HEK293 (cell line): ENCODE data around the gene LAMA2.

Source experiments
- CTCF ChIA-PET: fragments of 350-600 bp; formaldehyde crosslinking; extraction: SDS; loops from one replicate; lab custom pipeline; 2021; ENCODE audit warnings: antibody characterized with exemption; lab: Yijun Ruan, JAX
- POLR2A ChIA-PET: fragments of 300-600 bp; formaldehyde crosslinking; extraction: SDS; loops from one replicate; lab custom pipeline; 2020; ENCODE audit warnings: antibody characterized with exemption, inconsistent platforms; lab: Yijun Ruan, JAX
- H3K27ac ChIP-seq: fragments of 200-500 bp; sonication (Bioruptor generic); 2 replicates; pipeline ENCODE4 v1.5.1; 2014; ENCODE audit warnings: low read depth, low read length, control low read depth, inconsistent platforms; ENCODE audit errors: extremely low read depth
- H3K36me3 ChIP-seq, 2 experiments: fragments of 200-500 bp in 1 of 2; sonication (Bioruptor generic) in 1 of 2; 1 replicate in 1 of 2; 2 replicates in 1 of 2; pipeline ENCODE4 v1.5.1; 2014 to 2017; ENCODE audit warnings: inconsistent platforms in 2 of 2, low read length in 2 of 2; ENCODE audit not compliant: control insufficient read depth in 2 of 2, insufficient read depth in 1 of 2
- H3K4me1 ChIP-seq: fragments of 200-500 bp; sonication (Bioruptor generic); 2 replicates; pipeline ENCODE4 v1.5.1; 2014; ENCODE audit warnings: mild to moderate bottlenecking, low read length, inconsistent platforms; ENCODE audit not compliant: control insufficient read depth, insufficient read depth
- H3K4me3 ChIP-seq: 2 replicates; pipeline ENCODE4 v1.5.1; 2011; ENCODE audit warnings: low read depth, mild to moderate bottlenecking, control low read depth, low read length, moderate library complexity
- H3K9me3 ChIP-seq: fragments of 200-500 bp; sonication (Bioruptor generic); 2 replicates; pipeline ENCODE4 v1.5.1; 2014; ENCODE audit warnings: low read depth, low read length, inconsistent platforms; ENCODE audit not compliant: control insufficient read depth, insufficient read depth
- GFI1B ChIP-seq: fragments of 450-650 bp; formaldehyde crosslinking; IDR thresholded peaks from 2 replicates; pipeline ENCODE4 v1.5.1; 2016; ENCODE audit warnings: missing biosample characterization, missing genetic modification characterization
- GLIS2 ChIP-seq: fragments of 450-650 bp; formaldehyde crosslinking; IDR thresholded peaks from 2 replicates; pipeline ENCODE4 v1.5.1; 2016; ENCODE audit warnings: missing biosample characterization, missing genetic modification characterization
- HOXA7 ChIP-seq: sonication (generic); formaldehyde crosslinking; IDR thresholded peaks from 2 replicates; pipeline ENCODE4 v1.8.1; 2022; ENCODE audit warnings: missing genetic modification reagents, borderline replicate concordance
- SP7 ChIP-seq: fragments of 450-650 bp; formaldehyde crosslinking; IDR thresholded peaks from 2 replicates; pipeline ENCODE4 v1.5.1; 2016; ENCODE audit warnings: missing biosample characterization, missing genetic modification characterization
- TCF7L2 ChIP-seq: IDR thresholded peaks from 2 replicates; pipeline ENCODE4 v1.6.1; 2011; ENCODE audit warnings: low read depth, mild to moderate bottlenecking, inconsistent platforms, low read length, moderate library complexity, borderline replicate concordance
- ZBTB20 ChIP-seq: fragments of 450-650 bp; formaldehyde crosslinking; IDR thresholded peaks from 2 replicates; pipeline ENCODE4 v1.5.1; 2016; ENCODE audit warnings: missing biosample characterization, missing genetic modification characterization
- ZNF121 ChIP-seq: fragments of 450-650 bp; formaldehyde crosslinking; IDR thresholded peaks from 2 replicates; pipeline ENCODE4 v1.5.1; 2016; ENCODE audit warnings: missing biosample characterization, missing genetic modification characterization
- ZNF423 ChIP-seq: fragments of 450-650 bp; formaldehyde crosslinking; IDR thresholded peaks from 2 replicates; pipeline ENCODE4 v1.5.1; 2016; ENCODE audit warnings: missing biosample characterization, missing genetic modification characterization
- ZNF501 ChIP-seq: fragments of 450-650 bp; formaldehyde crosslinking; IDR thresholded peaks from 2 replicates; pipeline ENCODE4 v1.5.1; 2016; ENCODE audit warnings: missing biosample characterization, missing genetic modification characterization
- ZNF529 ChIP-seq: fragments of 450-650 bp; formaldehyde crosslinking; IDR thresholded peaks from 2 replicates; pipeline ENCODE4 v1.5.1; 2017; ENCODE audit warnings: missing genetic modification characterization, missing biosample characterization; ENCODE audit not compliant: insufficient replicate concordance
- ZNF530 ChIP-seq: fragments of 450-650 bp; formaldehyde crosslinking; IDR thresholded peaks from 2 replicates; pipeline ENCODE4 v1.5.1; 2016; ENCODE audit warnings: low read depth, missing biosample characterization, missing genetic modification characterization
- ZNF560 ChIP-seq: fragments of 450-650 bp; formaldehyde crosslinking; IDR thresholded peaks from 2 replicates; pipeline ENCODE4 v1.5.1; 2017; ENCODE audit warnings: missing biosample characterization, missing genetic modification characterization, borderline replicate concordance
- ZNF664 ChIP-seq: fragments of 450-650 bp; formaldehyde crosslinking; IDR thresholded peaks from 2 replicates; pipeline ENCODE4 v1.5.1; 2016; ENCODE audit warnings: missing biosample characterization, missing genetic modification characterization
- TF ChIP-seq, protein P1 (sequence below): sonication (generic); formaldehyde crosslinking; IDR thresholded peaks from 2 replicates; pipeline ENCODE4 v1.8.1; 2022; ENCODE audit warnings: mild to moderate bottlenecking, moderate library complexity, missing genetic modification reagents
- TF ChIP-seq, protein P2 (sequence below): fragments of 450-650 bp; formaldehyde crosslinking; conservative IDR thresholded peaks from 2 replicates; pipeline ENCODE4 v1.5.1; 2016; ENCODE audit warnings: low read depth, missing biosample characterization, missing genetic modification characterization
- TF ChIP-seq, protein P3 (sequence below): fragments of 450-650 bp; formaldehyde crosslinking; IDR thresholded peaks from 2 replicates; pipeline ENCODE4 v1.5.1; 2017; ENCODE audit warnings: missing biosample characterization, missing genetic modification characterization

LAMA2 gene, protein sequence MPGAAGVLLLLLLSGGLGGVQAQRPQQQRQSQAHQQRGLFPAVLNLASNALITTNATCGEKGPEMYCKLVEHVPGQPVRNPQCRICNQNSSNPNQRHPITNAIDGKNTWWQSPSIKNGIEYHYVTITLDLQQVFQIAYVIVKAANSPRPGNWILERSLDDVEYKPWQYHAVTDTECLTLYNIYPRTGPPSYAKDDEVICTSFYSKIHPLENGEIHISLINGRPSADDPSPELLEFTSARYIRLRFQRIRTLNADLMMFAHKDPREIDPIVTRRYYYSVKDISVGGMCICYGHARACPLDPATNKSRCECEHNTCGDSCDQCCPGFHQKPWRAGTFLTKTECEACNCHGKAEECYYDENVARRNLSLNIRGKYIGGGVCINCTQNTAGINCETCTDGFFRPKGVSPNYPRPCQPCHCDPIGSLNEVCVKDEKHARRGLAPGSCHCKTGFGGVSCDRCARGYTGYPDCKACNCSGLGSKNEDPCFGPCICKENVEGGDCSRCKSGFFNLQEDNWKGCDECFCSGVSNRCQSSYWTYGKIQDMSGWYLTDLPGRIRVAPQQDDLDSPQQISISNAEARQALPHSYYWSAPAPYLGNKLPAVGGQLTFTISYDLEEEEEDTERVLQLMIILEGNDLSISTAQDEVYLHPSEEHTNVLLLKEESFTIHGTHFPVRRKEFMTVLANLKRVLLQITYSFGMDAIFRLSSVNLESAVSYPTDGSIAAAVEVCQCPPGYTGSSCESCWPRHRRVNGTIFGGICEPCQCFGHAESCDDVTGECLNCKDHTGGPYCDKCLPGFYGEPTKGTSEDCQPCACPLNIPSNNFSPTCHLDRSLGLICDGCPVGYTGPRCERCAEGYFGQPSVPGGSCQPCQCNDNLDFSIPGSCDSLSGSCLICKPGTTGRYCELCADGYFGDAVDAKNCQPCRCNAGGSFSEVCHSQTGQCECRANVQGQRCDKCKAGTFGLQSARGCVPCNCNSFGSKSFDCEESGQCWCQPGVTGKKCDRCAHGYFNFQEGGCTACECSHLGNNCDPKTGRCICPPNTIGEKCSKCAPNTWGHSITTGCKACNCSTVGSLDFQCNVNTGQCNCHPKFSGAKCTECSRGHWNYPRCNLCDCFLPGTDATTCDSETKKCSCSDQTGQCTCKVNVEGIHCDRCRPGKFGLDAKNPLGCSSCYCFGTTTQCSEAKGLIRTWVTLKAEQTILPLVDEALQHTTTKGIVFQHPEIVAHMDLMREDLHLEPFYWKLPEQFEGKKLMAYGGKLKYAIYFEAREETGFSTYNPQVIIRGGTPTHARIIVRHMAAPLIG (N-terminal part only)

DNA sequence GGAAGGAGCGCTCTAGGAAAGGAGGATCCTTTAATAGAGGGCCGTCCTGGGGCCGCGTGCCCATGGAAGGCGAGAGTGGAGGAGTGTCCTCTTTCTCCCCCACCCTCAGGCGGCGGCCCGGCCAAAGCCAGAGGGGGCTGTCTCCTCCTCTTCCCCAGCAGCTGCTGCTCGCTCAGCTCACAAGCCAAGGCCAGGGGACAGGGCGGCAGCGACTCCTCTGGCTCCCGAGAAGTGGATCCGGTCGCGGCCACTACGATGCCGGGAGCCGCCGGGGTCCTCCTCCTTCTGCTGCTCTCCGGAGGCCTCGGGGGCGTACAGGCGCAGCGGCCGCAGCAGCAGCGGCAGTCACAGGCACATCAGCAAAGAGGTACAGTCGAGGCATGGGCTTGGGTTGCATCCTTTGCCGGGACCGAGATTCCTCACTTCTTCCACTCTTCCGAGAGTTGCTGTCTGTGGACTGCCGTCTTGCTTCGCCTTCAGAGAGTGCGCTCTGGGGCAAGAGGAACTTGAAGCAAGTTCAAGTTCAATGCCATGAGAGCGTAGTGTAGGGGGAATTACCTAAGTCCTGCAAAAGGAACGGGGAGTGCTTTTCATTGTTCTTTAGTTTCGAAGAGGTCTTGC lies at the start of gene LAMA2:
Gene LAMA2, plus strand, starts transcription at position 148 of the 621 bp plus-strand sequence. Its CDS starts 108 bp downstream, at position 256.
- H3K27ac ChIP-seq, result 0 out of 2 replicates have a peak within 1 kb of the TSS, but pooled peaks have one; percentile 25
- POLR2A ChIA-PET, result interaction anchor here (0.6 kb wide), 1 partner anchor 370 kb away, joined by 3 read pairs; no protein-coding TSS in a partner anchor
- no peaks in the 10 kb centered on the region for H3K36me3 ChIP-seq
- peak within 1 kb of the TSS; percentile 15 for H3K4me3 ChIP-seq
- CTCF ChIA-PET, result interaction anchor here (0.6 to 1.2 kb wide), 5 partner anchors 11 to 497 kb away, joined by 3 to 5 read pairs (median 3); no protein-coding TSS in a partner anchor
- H3K4me1 ChIP-seq, result no peaks in the 10 kb centered on the region
- TF ChIP-seq ZBTB20 (no peak), GFI1B (no peak)
- TF ChIP-seq, protein P1, sequence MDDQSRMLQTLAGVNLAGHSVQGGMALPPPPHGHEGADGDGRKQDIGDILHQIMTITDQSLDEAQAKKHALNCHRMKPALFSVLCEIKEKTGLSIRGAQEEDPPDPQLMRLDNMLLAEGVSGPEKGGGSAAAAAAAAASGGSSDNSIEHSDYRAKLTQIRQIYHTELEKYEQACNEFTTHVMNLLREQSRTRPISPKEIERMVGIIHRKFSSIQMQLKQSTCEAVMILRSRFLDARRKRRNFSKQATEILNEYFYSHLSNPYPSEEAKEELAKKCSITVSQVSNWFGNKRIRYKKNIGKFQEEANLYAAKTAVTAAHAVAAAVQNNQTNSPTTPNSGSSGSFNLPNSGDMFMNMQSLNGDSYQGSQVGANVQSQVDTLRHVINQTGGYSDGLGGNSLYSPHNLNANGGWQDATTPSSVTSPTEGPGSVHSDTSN (CRISPR knock-in tag), result peak; percentile 42; the same call in 1 of the 2 replicates
- TF ChIP-seq, protein P2, sequence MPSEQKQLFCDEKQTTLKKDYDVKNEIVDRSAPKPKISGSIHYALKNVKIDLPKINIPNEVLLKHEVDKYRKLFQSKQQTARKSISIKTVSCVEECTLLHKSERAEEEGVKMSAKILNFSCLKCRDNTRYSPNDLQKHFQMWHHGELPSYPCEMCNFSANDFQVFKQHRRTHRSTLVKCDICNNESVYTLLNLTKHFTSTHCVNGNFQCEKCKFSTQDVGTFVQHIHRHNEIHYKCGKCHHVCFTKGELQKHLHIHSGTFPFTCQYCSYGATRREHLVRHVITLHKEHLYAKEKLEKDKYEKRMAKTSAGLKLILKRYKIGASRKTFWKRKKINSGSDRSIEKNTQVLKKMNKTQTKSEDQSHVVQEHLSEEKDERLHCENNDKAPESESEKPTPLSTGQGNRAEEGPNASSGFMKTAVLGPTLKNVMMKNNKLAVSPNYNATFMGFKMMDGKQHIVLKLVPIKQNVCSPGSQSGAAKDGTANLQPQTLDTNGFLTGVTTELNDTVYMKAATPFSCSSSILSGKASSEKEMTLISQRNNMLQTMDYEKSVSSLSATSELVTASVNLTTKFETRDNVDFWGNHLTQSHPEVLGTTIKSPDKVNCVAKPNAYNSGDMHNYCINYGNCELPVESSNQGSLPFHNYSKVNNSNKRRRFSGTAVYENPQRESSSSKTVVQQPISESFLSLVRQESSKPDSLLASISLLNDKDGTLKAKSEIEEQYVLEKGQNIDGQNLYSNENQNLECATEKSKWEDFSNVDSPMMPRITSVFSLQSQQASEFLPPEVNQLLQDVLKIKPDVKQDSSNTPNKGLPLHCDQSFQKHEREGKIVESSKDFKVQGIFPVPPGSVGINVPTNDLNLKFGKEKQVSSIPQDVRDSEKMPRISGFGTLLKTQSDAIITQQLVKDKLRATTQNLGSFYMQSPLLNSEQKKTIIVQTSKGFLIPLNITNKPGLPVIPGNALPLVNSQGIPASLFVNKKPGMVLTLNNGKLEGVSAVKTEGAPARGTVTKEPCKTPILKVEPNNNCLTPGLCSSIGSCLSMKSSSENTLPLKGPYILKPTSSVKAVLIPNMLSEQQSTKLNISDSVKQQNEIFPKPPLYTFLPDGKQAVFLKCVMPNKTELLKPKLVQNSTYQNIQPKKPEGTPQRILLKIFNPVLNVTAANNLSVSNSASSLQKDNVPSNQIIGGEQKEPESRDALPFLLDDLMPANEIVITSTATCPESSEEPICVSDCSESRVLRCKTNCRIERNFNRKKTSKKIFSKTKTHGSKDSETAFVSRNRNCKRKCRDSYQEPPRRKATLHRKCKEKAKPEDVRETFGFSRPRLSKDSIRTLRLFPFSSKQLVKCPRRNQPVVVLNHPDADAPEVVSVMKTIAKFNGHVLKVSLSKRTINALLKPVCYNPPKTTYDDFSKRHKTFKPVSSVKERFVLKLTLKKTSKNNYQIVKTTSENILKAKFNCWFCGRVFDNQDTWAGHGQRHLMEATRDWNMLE (tag by site-specific recombination), result no peak
- H3K9me3 ChIP-seq, result no peaks in the 10 kb centered on the region

GRCh38 chr6:128836761-128837160 lies 46.2 kb upstream of the LAMA2 start:
- H3K27ac ChIP-seq, result no peak overlapping the region
- no peaks in the 10 kb centered on the region for H3K36me3 ChIP-seq
- H3K4me3 ChIP-seq, result no peak overlapping the region
- TF ChIP-seq ZNF501 (tag by site-specific recombination) (no peak), ZNF121 (no peak)
- POLR2A ChIA-PET, result no interaction called here
- CTCF ChIA-PET, result interaction anchor here (0.9 kb wide), 1 partner anchor 31 kb away, joined by 3 read pairs; no protein-coding TSS in a partner anchor
- H3K4me1 ChIP-seq, result no peaks in the 10 kb centered on the region
- no peaks in the 10 kb centered on the region for H3K9me3 ChIP-seq

GRCh38 chr6:128841518-128841917 lies 41.4 kb upstream of the LAMA2 start:
- no peaks in the 10 kb centered on the region for H3K36me3 ChIP-seq
- ChIA-PET POLR2A (no interaction called here), CTCF (no interaction called here)
- no peak overlapping the region for H3K4me3 ChIP-seq
- H3K4me1 ChIP-seq, result no peaks in the 10 kb centered on the region
- no peak overlapping the region for H3K27ac ChIP-seq
- no peaks in the 10 kb centered on the region for H3K9me3 ChIP-seq
- TF ChIP-seq TCF7L2 (no peak), GLIS2 (tag by site-specific recombination) (no peak), ZNF664 (tag by site-specific recombination) (no peak), SP7 (tag by site-specific recombination) (no peak), ZNF423 (tag by site-specific recombination) (no peak), ZNF529 (no peak), ZNF530 (tag by site-specific recombination) (no peak), ZNF560 (no peak), HOXA7 (CRISPR knock-in tag) (no peak)
- TF ChIP-seq, protein P3, sequence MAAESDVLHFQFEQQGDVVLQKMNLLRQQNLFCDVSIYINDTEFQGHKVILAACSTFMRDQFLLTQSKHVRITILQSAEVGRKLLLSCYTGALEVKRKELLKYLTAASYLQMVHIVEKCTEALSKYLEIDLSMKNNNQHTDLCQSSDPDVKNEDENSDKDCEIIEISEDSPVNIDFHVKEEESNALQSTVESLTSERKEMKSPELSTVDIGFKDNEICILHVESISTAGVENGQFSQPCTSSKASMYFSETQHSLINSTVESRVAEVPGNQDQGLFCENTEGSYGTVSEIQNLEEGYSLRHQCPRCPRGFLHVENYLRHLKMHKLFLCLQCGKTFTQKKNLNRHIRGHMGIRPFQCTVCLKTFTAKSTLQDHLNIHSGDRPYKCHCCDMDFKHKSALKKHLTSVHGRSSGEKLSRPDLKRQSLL, result no peak
- TF ChIP-seq, protein P1 (CRISPR knock-in tag), result no peak
